HG02870 (cell line): ENCODE results near the gene RPL3.

Experiments
- ATAC-seq: cut with Tn5 transposase; IDR thresholded peaks from one replicate; pipeline ENCODE4 v1.9.1; 2021; ENCODE audit warnings: mild to moderate bottlenecking, moderate library complexity; ENCODE audit not compliant: unreplicated experiment

RPL3 gene

GRCh38 chr22:39301108-39301507 lies 18.3 kb downstream of the RPL3 start:
- ATAC-seq: no peak

- no peak for ATAC-seq
Measured at GRCh38 chr22:39300186-39300830, 19.1 kb downstream of the RPL3 start.

GRCh38 chr22:39299829-39300178 lies 19.6 kb downstream of the RPL3 start:
- ATAC-seq: no peak

- ATAC-seq: no peak
Measured at GRCh38 chr22:39298241-39298987, 21.0 kb downstream of the RPL3 start.

GRCh38 chr22:39297490-39298240 lies 21.8 kb downstream of the RPL3 start:
- no peak for ATAC-seq

GRCh38 chr22:39296981-39297489 lies 22.4 kb downstream of the RPL3 start:
- ATAC-seq: no peak

GRCh38 chr22:39296535-39296934 lies 22.9 kb downstream of the RPL3 start:
- no peak for ATAC-seq

- no peak for ATAC-seq
Measured at GRCh38 chr22:39294571-39295468, 24.6 kb downstream of the RPL3 start.

- no peak for ATAC-seq
Measured at GRCh38 chr22:39293766-39294368, 25.6 kb downstream of the RPL3 start.

GRCh38 chr22:39292561-39293074 lies 26.8 kb downstream of the RPL3 start:
- ATAC-seq: no peak

GRCh38 chr22:39292031-39292462 lies 27.4 kb downstream of the RPL3 start:
- ATAC-seq: no peak

GRCh38 chr22:39291523-39291922 lies 27.9 kb downstream of the RPL3 start:
- ATAC-seq: no peak

- ATAC-seq: no peak
Measured at GRCh38 chr22:39290724-39291161, 28.7 kb downstream of the RPL3 start.

- no peak for ATAC-seq
Measured at GRCh38 chr22:39289975-39290720, 29.3 kb downstream of the RPL3 start.

GRCh38 chr22:39289533-39289932 lies 29.9 kb downstream of the RPL3 start:
- no peak for ATAC-seq

GRCh38 chr22:39288135-39288898 lies 31.1 kb downstream of the RPL3 start:
- ATAC-seq: no peak

- ATAC-seq: no peak
Measured at GRCh38 chr22:39287076-39287725, 32.2 kb downstream of the RPL3 start.

GRCh38 chr22:39284983-39285382 lies 34.4 kb downstream of the RPL3 start:
- no peak for ATAC-seq
